Calu3 (cell line): ENCODE data around the gene STAT3. TPM values are rescaled to one million over a fixed set of nuclear protein-coding genes. Genes with fewer than 3 reads are reported as not detected.

Experiments used
- BruUV-seq: library from RNA; stranded (reverse); fragments of 400-500 nt; replicated peaks from 2 replicates; lab custom pipeline; 2021; lab: Mats Ljungman, UMichigan
- CTCF ChIA-PET: fragments of 300-600 bp; sonication (Branson Sonifier 250); formaldehyde crosslinking; loops from one replicate; lab custom pipeline; 2022; ENCODE audit warnings: antibody characterized with exemption; lab: Charles Lee
- DNase-seq: peaks from one replicate; pipeline ENCODE4 v3.0.0; 2022
- H3K27ac Mint-ChIP-seq: one replicate; pipeline ENCODE4 v1.8.0; 2022; ENCODE audit warnings: mixed read lengths; ENCODE audit not compliant: unreplicated experiment
- H3K27me3 Mint-ChIP-seq: one replicate; pipeline ENCODE4 v1.8.0; 2022; ENCODE audit warnings: mixed read lengths; ENCODE audit not compliant: unreplicated experiment
- H3K36me3 Mint-ChIP-seq: one replicate; pipeline ENCODE4 v1.8.0; 2022; ENCODE audit warnings: mild to moderate bottlenecking, moderate library complexity, mixed read lengths; ENCODE audit not compliant: insufficient read depth, unreplicated experiment
- H3K4me1 Mint-ChIP-seq: one replicate; pipeline ENCODE4 v1.8.0; 2022; ENCODE audit warnings: mild to moderate bottlenecking, low read depth, mixed read lengths; ENCODE audit not compliant: unreplicated experiment
- H3K4me3 Mint-ChIP-seq: one replicate; pipeline ENCODE4 v1.8.0; 2022; ENCODE audit warnings: mild to moderate bottlenecking, low read depth, moderate library complexity, mixed read lengths; ENCODE audit not compliant: unreplicated experiment
- H3K9me3 Mint-ChIP-seq: one replicate; pipeline ENCODE4 v1.8.0; 2022; ENCODE audit warnings: low read depth, mixed read lengths; ENCODE audit not compliant: unreplicated experiment
- intact Hi-C: fragments of 100-400 bp; cut with micrococcal nuclease; formaldehyde crosslinking; loops from one replicate; pipeline ENCODE4 v1.10.0; 2022; ENCODE audit not compliant: unreplicated experiment
- total RNA-seq: library from RNA; stranded (reverse); gene quantifications from 2 replicates; pipeline ENCODE4 v1.2.3, GENCODE V29; 2022
- TF ChIP-seq, protein P1 (sequence below): fragments of 200-600 bp; IDR thresholded peaks from one replicate; pipeline ENCODE4 v1.8.0; 2022; ENCODE audit warnings: antibody characterized with exemption; ENCODE audit not compliant: unreplicated experiment

STAT3 gene
- total RNA-seq, 1 experiment from 2014 or later = 183 TPM

DNA sequence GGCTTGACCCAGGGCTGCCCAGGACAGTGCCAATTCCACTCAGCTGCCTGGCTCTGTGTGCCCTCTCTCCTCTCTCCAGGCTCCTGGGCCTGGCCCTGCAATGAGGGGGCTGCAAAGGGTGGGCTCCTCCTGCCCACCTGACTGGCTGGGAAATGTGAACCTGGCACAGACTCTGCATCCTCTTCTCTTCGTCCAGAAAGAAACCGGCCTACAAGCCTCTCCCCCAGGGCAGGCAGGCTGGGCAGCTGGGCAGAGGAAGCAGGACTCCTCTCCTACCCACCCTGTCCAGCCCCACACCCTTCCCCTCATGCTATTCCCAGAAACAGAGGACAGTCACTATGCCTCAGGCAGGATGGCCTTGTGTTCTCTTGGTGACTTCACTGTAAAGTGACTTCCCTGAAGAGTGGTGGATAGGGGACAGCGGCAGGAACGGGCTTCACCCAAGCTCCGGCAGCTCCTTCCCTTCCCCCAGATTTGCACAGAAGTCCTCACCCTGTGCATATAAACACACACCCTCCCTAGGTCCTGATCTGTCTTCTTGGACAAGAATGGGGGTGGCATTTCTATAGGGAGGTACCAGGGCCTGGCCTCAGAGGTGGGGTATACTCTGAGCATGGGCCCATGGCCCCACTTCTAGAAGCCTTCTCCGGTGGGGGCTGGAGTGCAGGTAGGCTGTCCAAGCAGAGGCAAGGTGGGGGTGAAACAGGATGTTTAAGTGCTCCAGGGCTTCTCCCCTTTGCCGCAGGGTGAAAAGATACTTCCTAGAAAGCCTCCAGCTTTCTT is 104.8 kb downstream of the STAT3 start:
- peaks cover 16% of the 10 kb centered on the region for H3K27me3 Mint-ChIP-seq
- H3K4me3 Mint-ChIP-seq = no peak overlapping the region
- H3K27ac Mint-ChIP-seq = no peak overlapping the region
- DNase-seq = no peak
- no peaks in the 10 kb centered on the region for H3K4me1 Mint-ChIP-seq
- no peaks in the 10 kb centered on the region for H3K9me3 Mint-ChIP-seq
- TF ChIP-seq, protein P1, sequence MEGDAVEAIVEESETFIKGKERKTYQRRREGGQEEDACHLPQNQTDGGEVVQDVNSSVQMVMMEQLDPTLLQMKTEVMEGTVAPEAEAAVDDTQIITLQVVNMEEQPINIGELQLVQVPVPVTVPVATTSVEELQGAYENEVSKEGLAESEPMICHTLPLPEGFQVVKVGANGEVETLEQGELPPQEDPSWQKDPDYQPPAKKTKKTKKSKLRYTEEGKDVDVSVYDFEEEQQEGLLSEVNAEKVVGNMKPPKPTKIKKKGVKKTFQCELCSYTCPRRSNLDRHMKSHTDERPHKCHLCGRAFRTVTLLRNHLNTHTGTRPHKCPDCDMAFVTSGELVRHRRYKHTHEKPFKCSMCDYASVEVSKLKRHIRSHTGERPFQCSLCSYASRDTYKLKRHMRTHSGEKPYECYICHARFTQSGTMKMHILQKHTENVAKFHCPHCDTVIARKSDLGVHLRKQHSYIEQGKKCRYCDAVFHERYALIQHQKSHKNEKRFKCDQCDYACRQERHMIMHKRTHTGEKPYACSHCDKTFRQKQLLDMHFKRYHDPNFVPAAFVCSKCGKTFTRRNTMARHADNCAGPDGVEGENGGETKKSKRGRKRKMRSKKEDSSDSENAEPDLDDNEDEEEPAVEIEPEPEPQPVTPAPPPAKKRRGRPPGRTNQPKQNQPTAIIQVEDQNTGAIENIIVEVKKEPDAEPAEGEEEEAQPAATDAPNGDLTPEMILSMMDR = no peak
- intact Hi-C loops = no loop called here
- no TSS peak for BruUV-seq
- CTCF ChIA-PET = interaction anchor here (0.6 kb wide), 2 partner anchors 187 to 351 kb away, joined by 4 read pairs; no protein-coding TSS in a partner anchor
- H3K36me3 Mint-ChIP-seq = peaks cover 8% of the 10 kb centered on the region

DNA sequence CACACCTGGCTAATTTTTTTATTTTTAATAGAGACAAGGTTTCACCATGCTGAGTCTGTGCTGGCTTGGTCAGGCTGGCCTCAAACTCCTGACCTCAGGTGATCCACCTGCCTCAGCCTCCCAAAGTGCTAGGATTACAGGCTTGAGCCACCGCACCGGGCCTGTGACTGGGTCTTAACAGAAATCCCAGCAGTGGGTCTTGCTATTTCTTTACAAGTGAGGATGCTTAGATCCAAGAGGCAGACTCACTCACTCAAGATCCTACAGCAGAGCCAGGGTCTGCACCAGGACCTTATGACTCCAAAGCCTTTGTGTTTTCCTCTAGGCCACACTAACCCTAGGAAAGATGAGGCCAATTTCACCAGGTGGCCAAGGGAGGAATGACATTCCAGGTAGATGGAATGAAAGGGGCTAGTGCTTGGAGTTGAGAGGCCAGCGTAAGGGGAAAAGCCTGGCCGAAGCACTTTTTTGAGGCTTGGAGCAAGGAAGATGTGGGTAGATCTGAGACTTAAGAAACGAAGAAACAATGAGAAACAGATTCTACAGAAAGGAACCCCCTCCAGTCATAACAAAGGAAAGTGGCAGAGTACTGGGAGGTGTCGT is 105.7 kb downstream of the STAT3 start:
- TF ChIP-seq, protein P1 = peak; percentile 28

DNA sequence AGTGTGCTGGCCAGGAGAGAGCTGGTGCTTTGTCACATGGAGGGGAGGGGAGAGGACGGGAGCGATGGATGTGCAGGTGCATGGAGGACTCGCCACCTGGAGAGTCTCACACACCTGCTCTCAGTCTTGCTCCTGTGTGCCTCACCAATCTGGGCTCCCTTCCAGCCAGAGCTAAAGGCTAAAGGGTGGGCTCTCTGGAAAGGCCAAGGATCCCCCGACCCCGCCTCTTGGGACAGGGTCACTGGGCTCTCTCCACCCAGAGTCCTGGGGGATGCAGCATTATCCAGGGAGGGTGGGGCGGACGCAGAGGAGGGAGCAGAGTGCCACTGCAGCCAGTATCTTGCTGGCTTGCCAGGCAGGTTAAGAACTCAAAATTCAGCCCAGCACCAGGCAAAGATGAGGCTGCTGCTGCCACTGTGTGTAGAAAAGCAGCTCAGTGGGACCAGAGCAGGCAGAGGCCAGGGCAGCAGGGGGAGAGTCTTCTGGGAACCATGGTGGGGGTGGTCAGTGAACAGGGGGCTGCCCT is 106.6 kb downstream of the STAT3 start:
- no peak for DNase-seq
- H3K36me3 Mint-ChIP-seq = peaks cover 9% of the 10 kb centered on the region
- no peak overlapping the region for H3K27ac Mint-ChIP-seq
- peaks cover 13% of the 10 kb centered on the region for H3K4me1 Mint-ChIP-seq
- intact Hi-C loops = no loop called here
- CTCF ChIA-PET = interaction anchor here (0.6 kb wide), 1 partner anchor 246 kb away, joined by 5 read pairs; no protein-coding TSS in a partner anchor
- TF ChIP-seq, protein P1 = no peak
- H3K27me3 Mint-ChIP-seq = peaks cover 3% of the 10 kb centered on the region
- H3K4me3 Mint-ChIP-seq = no peak overlapping the region
- no peaks in the 10 kb centered on the region for H3K9me3 Mint-ChIP-seq
- no TSS peak for BruUV-seq

More for the DNA sequence above, 105.7 kb downstream of the STAT3 start:
- no peak for DNase-seq
- peaks cover 12% of the 10 kb centered on the region for H3K27me3 Mint-ChIP-seq
- BruUV-seq = no TSS peak
- H3K27ac Mint-ChIP-seq = no peak overlapping the region
- intact Hi-C loops = no loop called here
- CTCF ChIA-PET = interaction anchor here (0.6 kb wide), 1 partner anchor 186 kb away, joined by 4 read pairs; no protein-coding TSS in a partner anchor
- peaks cover 3% of the 10 kb centered on the region for H3K36me3 Mint-ChIP-seq
- no peaks in the 10 kb centered on the region for H3K9me3 Mint-ChIP-seq
- H3K4me3 Mint-ChIP-seq = no peak overlapping the region
- peaks cover 4% of the 10 kb centered on the region for H3K4me1 Mint-ChIP-seq

DNA sequence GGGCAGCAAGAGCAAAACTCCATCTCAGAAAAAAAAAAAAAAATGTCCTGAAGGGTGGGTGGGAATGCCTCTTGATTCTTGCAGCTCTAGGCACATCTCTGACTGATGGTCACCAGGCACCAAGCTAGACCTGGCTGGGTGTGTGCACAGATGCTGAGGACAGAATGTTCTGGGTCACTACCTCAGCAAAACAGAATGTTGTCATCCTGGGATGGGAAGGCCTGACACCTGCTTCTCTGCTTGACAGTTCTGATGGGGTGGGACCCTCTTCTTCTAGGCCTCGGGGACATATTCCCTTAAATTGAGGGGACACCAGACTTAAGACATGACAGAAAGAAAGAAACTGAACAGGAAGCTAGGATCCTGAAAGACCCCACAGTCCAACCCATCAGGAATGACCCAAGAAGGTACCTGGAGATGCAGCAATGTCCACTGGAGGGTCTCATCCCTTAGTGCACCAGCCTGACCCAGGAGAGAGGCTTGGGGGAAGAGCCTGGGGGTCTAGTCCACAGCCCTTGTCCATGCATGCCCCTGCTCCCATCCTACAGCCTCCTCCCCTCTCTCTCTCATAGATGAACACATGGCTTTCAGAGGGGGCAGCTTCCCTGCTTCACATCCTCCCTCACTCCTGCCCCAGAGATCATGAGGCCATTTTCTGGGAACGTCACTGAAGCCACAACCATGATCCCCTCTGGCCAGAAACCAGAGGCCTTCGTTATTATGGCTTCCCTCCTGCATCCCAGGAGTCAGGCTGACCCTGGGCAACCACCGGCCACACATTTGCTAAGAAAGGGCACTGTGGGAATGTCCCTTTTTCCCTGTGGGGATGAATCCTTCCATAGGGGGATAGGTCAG is 108.2 kb downstream of the STAT3 start:
- no peak overlapping the region for H3K4me3 Mint-ChIP-seq
- H3K36me3 Mint-ChIP-seq = peaks cover 24% of the 10 kb centered on the region
- CTCF ChIA-PET = no interaction called here
- no peaks in the 10 kb centered on the region for H3K9me3 Mint-ChIP-seq
- no peak overlapping the region for H3K27ac Mint-ChIP-seq
- DNase-seq = no peak
- intact Hi-C loops = loop anchor here (10.0 kb wide), 1 partner anchor 145 kb away; no protein-coding TSS in a partner anchor
- BruUV-seq = no TSS peak
- H3K27me3 Mint-ChIP-seq = no peaks in the 10 kb centered on the region
- H3K4me1 Mint-ChIP-seq = peaks cover 22% of the 10 kb centered on the region
- TF ChIP-seq, protein P1 = no peak
